IMR-90 (cell line): Measurements from ENCODE around the gene MND1. TPM values are rescaled to one million over a fixed set of nuclear protein-coding genes. Genes with fewer than 3 reads are reported as not detected.

Experiments
- ATAC-seq: fragments of 200-7000 bp; cut with Tn5 transposase; 2 replicates; pipeline ENCODE4 v1.9.1; 2020; ENCODE audit warnings: low read depth, mild to moderate bottlenecking, moderate library complexity
- BruUV-seq: library from RNA; stranded (reverse); fragments of 400-500 nt; replicated peaks from 2 replicates; lab custom pipeline; 2021; lab: Mats Ljungman, UMichigan
- CTCF ChIA-PET: fragments of 300-600 bp; formaldehyde crosslinking; extraction: SDS; loops from one replicate; lab custom pipeline; 2021; ENCODE audit warnings: antibody characterized with exemption; lab: Yijun Ruan, JAX
- POLR2A ChIA-PET: fragments of 300-600 bp; sonication (Branson Sonifier 250); formaldehyde crosslinking; loops from one replicate; lab custom pipeline; 2022; ENCODE audit warnings: antibody characterized with exemption; ENCODE audit not compliant: unreplicated experiment; lab: Charles Lee
- DNase-seq: peaks from one replicate; pipeline ENCODE4 v3.0.0; 2013
- H2AFZ ChIP-seq: replicated peaks from 2 replicates; pipeline ENCODE3; 2013; ENCODE audit warnings: low read length, mild to moderate bottlenecking; ENCODE audit not compliant: poor library complexity
- H2AK5ac ChIP-seq: 2 replicates; pipeline ENCODE4 v1.6.1; 2013; ENCODE audit warnings: low read depth, low read length, inconsistent platforms
- H2AK9ac ChIP-seq: replicated peaks from 2 replicates; pipeline ENCODE3; 2013; ENCODE audit warnings: mild to moderate bottlenecking, low read depth, low read length, moderate library complexity; ENCODE audit not compliant: poor library complexity
- H2BK120ac ChIP-seq: 2 replicates; pipeline ENCODE4 v1.6.1; 2013; ENCODE audit warnings: low read depth, low read length, inconsistent platforms
- H2BK15ac ChIP-seq: 3 replicates; pipeline ENCODE4 v1.6.1; 2013; ENCODE audit warnings: low read depth, low read length, inconsistent platforms
- H2BK20ac ChIP-seq: 2 replicates; pipeline ENCODE4 v1.6.1; 2013; ENCODE audit warnings: low read depth, mild to moderate bottlenecking, inconsistent platforms, low read length, moderate library complexity
- H2BK5ac ChIP-seq: 2 replicates; pipeline ENCODE4 v1.6.1; 2013; ENCODE audit warnings: mild to moderate bottlenecking, low read depth, low read length, inconsistent platforms; ENCODE audit not compliant: poor library complexity, severe bottlenecking
- H3K14ac ChIP-seq: replicated peaks from 2 replicates; pipeline ENCODE4 v1.6.1; 2013; ENCODE audit warnings: low read depth, low read length, inconsistent platforms
- H3K18ac ChIP-seq: 2 replicates; pipeline ENCODE4 v1.6.1; 2013; ENCODE audit warnings: low read depth, low read length, control low read depth
- H3K23ac ChIP-seq: 2 replicates; pipeline ENCODE4 v1.6.1; 2013; ENCODE audit warnings: low read depth, low read length, inconsistent platforms
- H3K27ac ChIP-seq: 2 replicates; pipeline ENCODE4 v1.5.1; 2013; ENCODE audit warnings: mild to moderate bottlenecking, control low read depth, low read length; ENCODE audit not compliant: insufficient read depth
- H3K27me3 ChIP-seq: 2 replicates; pipeline ENCODE4 v1.6.1; 2013; ENCODE audit warnings: low read length; ENCODE audit not compliant: control insufficient read depth, insufficient read depth
- H3K36me3 ChIP-seq: 2 replicates; pipeline ENCODE4 v1.6.1; 2013; ENCODE audit warnings: low read length, mixed read lengths; ENCODE audit not compliant: control insufficient read depth, insufficient read depth
- H3K4ac ChIP-seq: 2 replicates; pipeline ENCODE4 v1.6.1; 2013; ENCODE audit warnings: low read depth, low read length, inconsistent platforms
- H3K4me1 ChIP-seq: 2 replicates; pipeline ENCODE4 v1.6.1; 2013; ENCODE audit warnings: low read length, mixed read lengths; ENCODE audit not compliant: control insufficient read depth, insufficient read depth
- H3K4me2 ChIP-seq: 2 replicates; pipeline ENCODE4 v1.6.1; 2013; ENCODE audit warnings: low read depth, mild to moderate bottlenecking, control low read depth, low read length, moderate library complexity
- H3K4me3 ChIP-seq: 2 replicates; pipeline ENCODE4 v1.5.1; 2013; ENCODE audit warnings: low read depth, mild to moderate bottlenecking, control low read depth, low read length, moderate library complexity; ENCODE audit not compliant: insufficient read depth
- H3K56ac ChIP-seq: 2 replicates; pipeline ENCODE4 v1.6.1; 2013; ENCODE audit warnings: low read length, inconsistent platforms; ENCODE audit not compliant: insufficient read depth; ENCODE audit errors: extremely low read depth
- H3K79me1 ChIP-seq, 2 experiments: 2 replicates each; pipeline ENCODE4 v1.6.1; 2013; ENCODE audit warnings: low read length in 2 of 2, inconsistent platforms in 1 of 2, low read depth in 1 of 2
- H3K9ac ChIP-seq: 2 replicates; pipeline ENCODE4 v1.6.1; 2013; ENCODE audit warnings: low read depth, low read length, control low read depth
- H3K9me1 ChIP-seq: 2 replicates; pipeline ENCODE4 v1.6.1; 2013; ENCODE audit warnings: low read length, inconsistent platforms; ENCODE audit not compliant: insufficient read depth
- H3K9me3 ChIP-seq: 2 replicates; pipeline ENCODE4 v1.6.1; 2013; ENCODE audit warnings: low read length; ENCODE audit not compliant: control insufficient read depth, insufficient read depth
- H4K20me1 ChIP-seq: 2 replicates; pipeline ENCODE4 v1.6.1; 2013; ENCODE audit warnings: low read length, inconsistent platforms; ENCODE audit not compliant: insufficient read depth
- H4K5ac ChIP-seq: 2 replicates; pipeline ENCODE4 v1.6.1; 2013; ENCODE audit warnings: mild to moderate bottlenecking, low read depth, low read length, control low read depth
- H4K8ac ChIP-seq, 2 experiments: 2 replicates each; pipeline ENCODE4 v1.6.1; 2013; ENCODE audit warnings: low read depth in 2 of 2, low read length in 2 of 2, control low read depth in 1 of 2, inconsistent platforms in 1 of 2
- H4K91ac ChIP-seq: 2 replicates; pipeline ENCODE4 v1.6.1; 2013; ENCODE audit warnings: low read depth, low read length, inconsistent platforms; ENCODE audit not compliant: insufficient read depth
- BHLHE40 ChIP-seq: fragments of 150-350 bp; IDR thresholded peaks from 2 replicates; pipeline ENCODE4 v1.6.1; 2016; ENCODE audit warnings: mild to moderate bottlenecking, low read depth, low read length
- CEBPB ChIP-seq: IDR thresholded peaks from 2 replicates; pipeline ENCODE4 v1.6.1; 2012; ENCODE audit warnings: low read depth, low read length, improper control_type of control experiment
- CHD1 ChIP-seq: IDR thresholded peaks from 2 replicates; pipeline ENCODE4 v1.6.1; 2012; ENCODE audit warnings: low read depth, low read length, improper control_type of control experiment
- FOS ChIP-seq: fragments of 150-350 bp; IDR thresholded peaks from 2 replicates; pipeline ENCODE4 v1.6.1; 2016; ENCODE audit warnings: low read depth, low read length
- MAFK ChIP-seq: IDR thresholded peaks from 2 replicates; pipeline ENCODE4 v1.6.1; 2012; ENCODE audit warnings: low read depth, low read length, improper control_type of control experiment
- MAZ ChIP-seq: IDR thresholded peaks from 2 replicates; pipeline ENCODE4 v1.6.1; 2012; ENCODE audit warnings: low read depth, mild to moderate bottlenecking, low read length, improper control_type of control experiment, moderate library complexity, borderline replicate concordance
- MXI1 ChIP-seq: IDR thresholded peaks from 2 replicates; pipeline ENCODE4 v1.6.1; 2012; ENCODE audit warnings: low read depth, mild to moderate bottlenecking, low read length, moderate library complexity, borderline replicate concordance
- POLR2A ChIP-seq: IDR thresholded peaks from 2 replicates; pipeline ENCODE4 v1.6.1; 2012; ENCODE audit warnings: mild to moderate bottlenecking, low read depth, low read length
- RAD21 ChIP-seq: IDR thresholded peaks from 2 replicates; pipeline ENCODE4 v1.6.1; 2012; ENCODE audit warnings: low read length, improper control_type of control experiment
- RCOR1 ChIP-seq: IDR thresholded peaks from 2 replicates; pipeline ENCODE4 v1.6.1; 2012; ENCODE audit warnings: mild to moderate bottlenecking, low read length, improper control_type of control experiment; ENCODE audit not compliant: insufficient replicate concordance
- RFX5 ChIP-seq: IDR thresholded peaks from 2 replicates; pipeline ENCODE4 v1.8.0; 2012; ENCODE audit warnings: low read depth, mild to moderate bottlenecking, low read length, moderate library complexity
- SMC3 ChIP-seq: fragments of 150-350 bp; IDR thresholded peaks from 2 replicates; pipeline ENCODE4 v1.6.1; 2016; ENCODE audit warnings: low read depth, mild to moderate bottlenecking, antibody characterized with exemption, low read length, moderate library complexity
- WGBS, 2 experiments: methylation state at CpG; one replicate each; pipeline versions ENCODE4 v1.1.5 to v1.1.7; 2013; ENCODE audit warnings: missing lambda C conversion rate in 2 of 2; ENCODE audit not compliant: insufficient read length in 1 of 2; ENCODE audit errors: extremely low coverage in 2 of 2; 5-methylcytosine and 5-hydroxymethylcytosine counted together
- dilution Hi-C: fragments of 300-500 bp; cut with HindIII; formaldehyde crosslinking; loops from one replicate; pipeline ENCODE4 v1.14.3; 2018; ENCODE audit warnings: low sequenced_read_pairs; ENCODE audit not compliant: unreplicated experiment
- in situ Hi-C: fragments of 300-500 bp; cut with MboI; formaldehyde crosslinking; loops from 3 replicates; pipeline ENCODE4 v1.14.3; 2019; ENCODE audit warnings: low sequenced_read_pairs, inconsistent platforms, mixed read lengths
- intact Hi-C: fragments of 100-400 bp; cut with micrococcal nuclease; formaldehyde crosslinking; loops from 2 replicates; pipeline ENCODE4 v1.10.0; 2022
- polyA plus RNA-seq, 3 experiments: library from polyadenylated mRNA; depleted of rRNA; stranded (reverse); fragments of >200 nt; gene quantifications; 2 replicates each; pipeline ENCODE4 v1.2.3, GENCODE V29; 2012; ENCODE audit warnings: low replicate concordance in 1 of 3
- total RNA-seq: library from RNA; depleted of rRNA; stranded (reverse); fragments of >200 nt; gene quantifications from 2 replicates; pipeline ENCODE4 v1.2.3, GENCODE V29; 2012
- TF ChIP-seq, protein P1 (sequence below): conservative IDR thresholded peaks from 2 replicates; pipeline ENCODE4 v1.5.1; 2012; ENCODE audit warnings: mild to moderate bottlenecking, low read depth, low read length, improper control_type of control experiment
- TF ChIP-seq, protein P2 (sequence below): fragments of 150-350 bp; IDR thresholded peaks from 2 replicates; pipeline ENCODE4 v1.6.1; 2017; ENCODE audit warnings: mild to moderate bottlenecking, antibody characterized with exemption, low read length, low read depth

The MND1 gene
- total and polyA plus RNA-seq, 2 of the 4 experiments (the other 2 are of a cell fraction) = 0.36 to 3.5 TPM

DNA sequence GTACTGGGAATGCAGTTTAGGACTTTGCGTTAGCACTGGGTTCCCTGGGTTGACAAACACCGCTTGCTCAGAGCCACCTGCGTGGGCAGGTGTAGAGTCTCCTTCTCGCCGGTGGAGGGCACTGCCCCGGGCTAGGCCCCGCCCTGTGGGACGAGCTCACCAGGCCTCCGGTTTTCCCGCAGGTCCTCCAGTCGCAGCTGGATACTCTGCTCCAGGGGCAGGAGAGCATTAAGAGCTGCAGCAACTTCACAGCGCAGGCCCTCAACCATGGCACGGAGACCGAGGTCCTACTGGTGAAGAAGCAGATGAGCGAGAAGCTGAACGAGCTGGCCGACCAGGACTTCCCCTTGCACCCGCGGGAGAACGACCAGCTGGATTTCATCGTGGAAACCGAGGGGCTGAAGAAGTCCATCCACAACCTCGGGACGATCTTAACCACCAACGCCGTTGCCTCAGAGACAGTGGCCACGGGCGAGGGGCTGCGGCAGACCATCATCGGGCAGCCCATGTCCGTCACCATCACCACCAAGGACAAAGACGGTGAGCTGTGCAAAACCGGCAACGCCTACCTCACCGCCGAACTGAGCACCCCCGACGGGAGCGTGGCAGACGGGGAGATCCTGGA is 49.2 kb upstream of the MND1 start:
- peak overlapping the region; percentile 50 for H3K4ac ChIP-seq
- peak overlapping the region; percentile 50 for H2AK5ac ChIP-seq
- in situ Hi-C loops = no loop called here
- dilution Hi-C loops = no loop called here
- BruUV-seq = no TSS peak
- H3K9me1 ChIP-seq = peaks cover 12% of the 10 kb centered on the region; the same call in 1 of the 2 replicates
- no peaks in the 10 kb centered on the region for H4K20me1 ChIP-seq
- H2AFZ ChIP-seq = no peak overlapping the region
- peak overlapping the region; percentile 17; the same call in 1 of the 3 replicates for H2BK15ac ChIP-seq
- peaks cover 3% of the 10 kb centered on the region; the same call in 1 of the 2 replicates for H3K9me3 ChIP-seq
- H3K14ac ChIP-seq = no peak overlapping the region
- H2BK20ac ChIP-seq = no peak overlapping the region
- WGBS, 2 experiments = 97% methylated on average over 32 of the region's 40 CpGs; no CpG with 5 or more reads in 1 of the 2 experiments
- ATAC-seq = no peak
- H4K8ac ChIP-seq = no peak overlapping the region; a peak in 1 of 4 replicates
- no peak overlapping the region; the same call in 1 of the 2 replicates for H2BK120ac ChIP-seq
- peak overlapping the region; percentile 35 for H2AK9ac ChIP-seq
- H4K5ac ChIP-seq = peak overlapping the region; percentile 16; the same call in 1 of the 2 replicates
- peaks cover 0 to 12% of the 10 kb centered on the region in 2 experiments; a peak in 2 of 4 replicates for H3K79me1 ChIP-seq
- no peak for DNase-seq
- H3K4me2 ChIP-seq = no peak overlapping the region
- no peak overlapping the region; the same call in 1 of the 2 replicates for H3K27ac ChIP-seq
- H3K27me3 ChIP-seq = no peaks in the 10 kb centered on the region
- POLR2A ChIA-PET = no interaction called here
- peak overlapping the region; percentile 54; the same call in 1 of the 2 replicates for H4K91ac ChIP-seq
- CTCF ChIA-PET = interaction anchor here (1.6 kb wide), 1 partner anchor 348 kb away, joined by 3 read pairs; no protein-coding TSS in a partner anchor
- peaks cover 19% of the 10 kb centered on the region for H3K36me3 ChIP-seq
- H2BK5ac ChIP-seq = no peak overlapping the region
- no peak overlapping the region for H3K56ac ChIP-seq
- no peak overlapping the region for H3K9ac ChIP-seq
- no peak overlapping the region for H3K4me3 ChIP-seq
- no peak overlapping the region for H3K23ac ChIP-seq
- peak overlapping the region; percentile 24 for H3K18ac ChIP-seq
- no peak for TF ChIP-seq RFX5
- TF ChIP-seq MAZ = no peak
- no peak for TF ChIP-seq RAD21
- TF ChIP-seq FOS = no peak
- no peak for TF ChIP-seq RCOR1
- TF ChIP-seq CHD1 = no peak
- TF ChIP-seq, protein P1, sequence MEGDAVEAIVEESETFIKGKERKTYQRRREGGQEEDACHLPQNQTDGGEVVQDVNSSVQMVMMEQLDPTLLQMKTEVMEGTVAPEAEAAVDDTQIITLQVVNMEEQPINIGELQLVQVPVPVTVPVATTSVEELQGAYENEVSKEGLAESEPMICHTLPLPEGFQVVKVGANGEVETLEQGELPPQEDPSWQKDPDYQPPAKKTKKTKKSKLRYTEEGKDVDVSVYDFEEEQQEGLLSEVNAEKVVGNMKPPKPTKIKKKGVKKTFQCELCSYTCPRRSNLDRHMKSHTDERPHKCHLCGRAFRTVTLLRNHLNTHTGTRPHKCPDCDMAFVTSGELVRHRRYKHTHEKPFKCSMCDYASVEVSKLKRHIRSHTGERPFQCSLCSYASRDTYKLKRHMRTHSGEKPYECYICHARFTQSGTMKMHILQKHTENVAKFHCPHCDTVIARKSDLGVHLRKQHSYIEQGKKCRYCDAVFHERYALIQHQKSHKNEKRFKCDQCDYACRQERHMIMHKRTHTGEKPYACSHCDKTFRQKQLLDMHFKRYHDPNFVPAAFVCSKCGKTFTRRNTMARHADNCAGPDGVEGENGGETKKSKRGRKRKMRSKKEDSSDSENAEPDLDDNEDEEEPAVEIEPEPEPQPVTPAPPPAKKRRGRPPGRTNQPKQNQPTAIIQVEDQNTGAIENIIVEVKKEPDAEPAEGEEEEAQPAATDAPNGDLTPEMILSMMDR = no peak
- no peak for TF ChIP-seq CEBPB
- no peak for TF ChIP-seq SMC3
- no peak for TF ChIP-seq POLR2A
- no peak for TF ChIP-seq MAFK
- TF ChIP-seq BHLHE40 = no peak
- no peak for TF ChIP-seq MXI1
- TF ChIP-seq, protein P2, sequence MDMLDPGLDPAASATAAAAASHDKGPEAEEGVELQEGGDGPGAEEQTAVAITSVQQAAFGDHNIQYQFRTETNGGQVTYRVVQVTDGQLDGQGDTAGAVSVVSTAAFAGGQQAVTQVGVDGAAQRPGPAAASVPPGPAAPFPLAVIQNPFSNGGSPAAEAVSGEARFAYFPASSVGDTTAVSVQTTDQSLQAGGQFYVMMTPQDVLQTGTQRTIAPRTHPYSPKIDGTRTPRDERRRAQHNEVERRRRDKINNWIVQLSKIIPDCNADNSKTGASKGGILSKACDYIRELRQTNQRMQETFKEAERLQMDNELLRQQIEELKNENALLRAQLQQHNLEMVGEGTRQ = no peak
- intact Hi-C loops = no loop called here
- peaks cover 20% of the 10 kb centered on the region for H3K4me1 ChIP-seq
